K562 (cell line): Measurements from ENCODE around the gene TGFBR3L. TPM values are rescaled to one million over a fixed set of nuclear protein-coding genes. Genes with fewer than 3 reads are reported as not detected.
A peak's percentile ranks its signal among the peaks of the same experiment; 100 is the strongest.

ENCODE experiments used
- ATF1 ChIP-seq, 2 experiments: fragments of 450-650 bp in 1 of 2; IDR thresholded peaks; 2 replicates each; pipeline ENCODE4 v1.6.1; 2016; ENCODE audit warnings: missing compliant biosample characterization in 1 of 2, missing genetic modification characterization in 1 of 2
- ELF4 ChIP-seq: fragments of 450-650 bp; formaldehyde crosslinking; IDR thresholded peaks from 2 replicates; pipeline ENCODE4 v1.4.0; 2022; ENCODE audit warnings: missing genetic modification characterization
- FOXP1 ChIP-seq: sonication (generic); formaldehyde crosslinking; IDR thresholded peaks from 2 replicates; pipeline ENCODE4 v1.8.0; 2022; ENCODE audit warnings: mild to moderate bottlenecking, missing genetic modification reagents
- KDM2B ChIP-seq: fragments of 250-450 bp; sonication (Bioruptor Pico); IDR thresholded peaks from 2 replicates; pipeline ENCODE4 v1.8.0; 2021; ENCODE audit warnings: mild to moderate bottlenecking, moderate library complexity
- POLR2A ChIP-seq: fragments of 450-650 bp; conservative IDR thresholded peaks from 2 replicates; pipeline ENCODE4 v1.6.1; 2016
- POLR2AphosphoS2 ChIP-seq: IDR thresholded peaks from 2 replicates; pipeline ENCODE4 v1.6.1; 2012; ENCODE audit warnings: low read length, improper control_type of control experiment
- polyA plus RNA-seq, 8 experiments: library from polyadenylated mRNA; depleted of rRNA in 4 of 8; stranded (reverse) in 5 of 8; unstranded in 3 of 8; fragments of >200 nt; fragmentation: Nextera tagmentation in 2 of 8; fragmentation: Illumina TruSeq in 1 of 8; extraction: Ambion mirVana in 2 of 8; extraction: Trizol in 1 of 8; gene quantifications; 2 replicates each; pipeline versions ENCODE4 v1.2.1 to v1.2.3, GENCODE V29; 2011 to 2014; ENCODE audit warnings: inconsistent platforms in 1 of 8, missing spikeins in 1 of 8
- total RNA-seq, 7 experiments: library from RNA; depleted of rRNA in 6 of 7; stranded (reverse); fragments of >200 nt in 6 of 7; fragmentation: Illumina TruSeq in 2 of 7; extraction: Trizol in 2 of 7; gene quantifications; 2 replicates each; pipeline versions ENCODE4 v1.2.1 to v1.2.3, GENCODE V29; 2011 to 2021; ENCODE audit warnings: low replicate concordance in 1 of 7
- TF ChIP-seq, protein P1 (sequence below), 2 experiments: fragments of 150-350 bp in 1 of 2; IDR thresholded peaks; 2 replicates each; pipeline ENCODE4 v1.6.1; 2012 to 2016; ENCODE audit warnings: low read depth in 2 of 2, low read length in 2 of 2, mild to moderate bottlenecking in 1 of 2, moderate library complexity in 1 of 2
- TF ChIP-seq, protein P2 (sequence below): fragments of 250-450 bp; sonication (Bioruptor Pico); IDR thresholded peaks from 2 replicates; pipeline ENCODE4 v1.4.0; 2020; ENCODE audit warnings: mild to moderate bottlenecking
- TF ChIP-seq, protein P3 (sequence below): fragments of 450-650 bp; IDR thresholded peaks from 2 replicates; pipeline ENCODE4 v1.6.1; 2016
- TF ChIP-seq, protein P4 (sequence below): fragments of 450-650 bp; formaldehyde crosslinking; IDR thresholded peaks from 2 replicates; pipeline ENCODE4 v1.4.0; 2022; ENCODE audit warnings: missing genetic modification characterization
- TF ChIP-seq, protein P5 (sequence below), 2 experiments: IDR thresholded peaks in 1 of 2; conservative IDR thresholded peaks in 1 of 2; 2 replicates each; pipeline ENCODE4 v1.6.1; 2016; ENCODE audit warnings: low read depth in 2 of 2, mild to moderate bottlenecking in 1 of 2, missing compliant biosample characterization in 1 of 2, missing genetic modification characterization in 1 of 2, moderate library complexity in 1 of 2
- TF ChIP-seq, protein P6 (sequence below): conservative IDR thresholded peaks from 2 replicates; pipeline ENCODE4 v1.6.1; 2011; ENCODE audit warnings: low read depth, mild to moderate bottlenecking, low read length; ENCODE audit not compliant: control insufficient read depth

Gene TGFBR3L
- total and polyA plus RNA-seq, 9 of the 15 experiments (the other 6 are each of a cell fraction or from before 2014, with no cell fraction given) = not detected

DNA sequence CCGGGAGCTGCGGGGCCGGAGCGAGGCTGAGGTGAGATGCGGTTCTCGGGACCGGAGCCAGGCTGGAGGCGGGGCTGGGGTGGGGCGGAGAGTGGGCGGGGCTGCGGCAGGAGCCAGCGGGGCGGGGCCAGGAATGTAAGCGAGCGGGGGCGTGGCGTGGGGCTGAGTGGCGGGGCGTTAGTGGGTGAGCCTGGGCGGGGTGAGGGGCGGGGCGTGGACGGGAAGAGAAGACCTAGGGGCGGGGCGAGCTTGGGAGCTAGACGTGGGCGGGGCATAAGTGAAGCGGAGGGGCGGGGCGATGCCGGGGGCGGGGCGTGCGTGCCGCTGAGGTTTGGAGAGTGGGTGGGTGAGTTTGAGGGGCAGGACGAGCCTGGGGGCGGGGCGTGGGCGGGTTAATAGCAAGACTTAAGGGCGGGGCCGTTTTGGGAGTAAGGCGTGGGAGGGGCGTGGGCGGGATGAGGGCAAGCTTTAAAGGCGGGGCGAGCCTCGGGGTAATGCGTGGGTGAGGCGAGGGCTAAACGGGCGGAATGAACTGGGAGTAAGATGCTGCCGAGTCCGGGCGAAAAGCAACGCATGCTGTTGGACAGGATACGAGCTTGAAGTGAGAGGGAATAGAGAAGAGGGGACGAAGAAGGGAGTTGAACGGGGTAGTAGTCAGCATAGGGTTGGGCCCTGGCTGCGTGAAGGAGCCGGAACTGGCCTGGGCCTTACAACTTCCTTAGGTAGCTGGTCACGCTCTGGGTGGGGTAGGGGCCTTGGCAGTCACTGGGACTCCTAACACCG, 6.1 kb downstream of the TGFBR3L start (continued):
- TF ChIP-seq, protein P1, sequence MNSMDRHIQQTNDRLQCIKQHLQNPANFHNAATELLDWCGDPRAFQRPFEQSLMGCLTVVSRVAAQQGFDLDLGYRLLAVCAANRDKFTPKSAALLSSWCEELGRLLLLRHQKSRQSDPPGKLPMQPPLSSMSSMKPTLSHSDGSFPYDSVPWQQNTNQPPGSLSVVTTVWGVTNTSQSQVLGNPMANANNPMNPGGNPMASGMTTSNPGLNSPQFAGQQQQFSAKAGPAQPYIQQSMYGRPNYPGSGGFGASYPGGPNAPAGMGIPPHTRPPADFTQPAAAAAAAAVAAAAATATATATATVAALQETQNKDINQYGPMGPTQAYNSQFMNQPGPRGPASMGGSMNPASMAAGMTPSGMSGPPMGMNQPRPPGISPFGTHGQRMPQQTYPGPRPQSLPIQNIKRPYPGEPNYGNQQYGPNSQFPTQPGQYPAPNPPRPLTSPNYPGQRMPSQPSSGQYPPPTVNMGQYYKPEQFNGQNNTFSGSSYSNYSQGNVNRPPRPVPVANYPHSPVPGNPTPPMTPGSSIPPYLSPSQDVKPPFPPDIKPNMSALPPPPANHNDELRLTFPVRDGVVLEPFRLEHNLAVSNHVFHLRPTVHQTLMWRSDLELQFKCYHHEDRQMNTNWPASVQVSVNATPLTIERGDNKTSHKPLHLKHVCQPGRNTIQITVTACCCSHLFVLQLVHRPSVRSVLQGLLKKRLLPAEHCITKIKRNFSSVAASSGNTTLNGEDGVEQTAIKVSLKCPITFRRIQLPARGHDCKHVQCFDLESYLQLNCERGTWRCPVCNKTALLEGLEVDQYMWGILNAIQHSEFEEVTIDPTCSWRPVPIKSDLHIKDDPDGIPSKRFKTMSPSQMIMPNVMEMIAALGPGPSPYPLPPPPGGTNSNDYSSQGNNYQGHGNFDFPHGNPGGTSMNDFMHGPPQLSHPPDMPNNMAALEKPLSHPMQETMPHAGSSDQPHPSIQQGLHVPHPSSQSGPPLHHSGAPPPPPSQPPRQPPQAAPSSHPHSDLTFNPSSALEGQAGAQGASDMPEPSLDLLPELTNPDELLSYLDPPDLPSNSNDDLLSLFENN (IDR thresholded peaks at IDR 0.05; ENCODE audit: low read depth in 2 of 2, low read length in 2 of 2) = 0 out of 4 replicates have a peak, but pooled peaks of 1 of the 2 experiments have one; percentile 31
- TF ChIP-seq KDM2B (CRISPR knock-in tag) (peak; percentile 74; the same call in 1 of the 2 replicates), ATF1 (CRISPR knock-in tag; IDR thresholded peaks at IDR 0.05) (no peak), ATF1 (tag; IDR thresholded peaks at IDR 0.05) (peak; percentile 32; the same call in 1 of the 2 replicates), ELF4 (CRISPR knock-in tag) (peak; percentile 86), POLR2AphosphoS2 (peak; percentile 40; the same call in 1 of the 2 replicates), FOXP1 (CRISPR knock-in tag) (peak; percentile 84), POLR2A (peak; percentile 56; the same call in 1 of the 2 replicates)
- TF ChIP-seq, protein P2, sequence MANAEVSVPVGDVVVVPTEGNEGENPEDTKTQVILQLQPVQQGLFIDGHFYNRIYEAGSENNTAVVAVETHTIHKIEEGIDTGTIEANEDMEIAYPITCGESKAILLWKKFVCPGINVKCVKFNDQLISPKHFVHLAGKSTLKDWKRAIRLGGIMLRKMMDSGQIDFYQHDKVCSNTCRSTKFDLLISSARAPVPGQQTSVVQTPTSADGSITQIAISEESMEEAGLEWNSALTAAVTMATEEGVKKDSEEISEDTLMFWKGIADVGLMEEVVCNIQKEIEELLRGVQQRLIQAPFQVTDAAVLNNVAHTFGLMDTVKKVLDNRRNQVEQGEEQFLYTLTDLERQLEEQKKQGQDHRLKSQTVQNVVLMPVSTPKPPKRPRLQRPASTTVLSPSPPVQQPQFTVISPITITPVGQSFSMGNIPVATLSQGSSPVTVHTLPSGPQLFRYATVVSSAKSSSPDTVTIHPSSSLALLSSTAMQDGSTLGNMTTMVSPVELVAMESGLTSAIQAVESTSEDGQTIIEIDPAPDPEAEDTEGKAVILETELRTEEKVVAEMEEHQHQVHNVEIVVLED (CRISPR knock-in tag) = peak; percentile 17; the same call in 1 of the 2 replicates
- TF ChIP-seq, protein P3, sequence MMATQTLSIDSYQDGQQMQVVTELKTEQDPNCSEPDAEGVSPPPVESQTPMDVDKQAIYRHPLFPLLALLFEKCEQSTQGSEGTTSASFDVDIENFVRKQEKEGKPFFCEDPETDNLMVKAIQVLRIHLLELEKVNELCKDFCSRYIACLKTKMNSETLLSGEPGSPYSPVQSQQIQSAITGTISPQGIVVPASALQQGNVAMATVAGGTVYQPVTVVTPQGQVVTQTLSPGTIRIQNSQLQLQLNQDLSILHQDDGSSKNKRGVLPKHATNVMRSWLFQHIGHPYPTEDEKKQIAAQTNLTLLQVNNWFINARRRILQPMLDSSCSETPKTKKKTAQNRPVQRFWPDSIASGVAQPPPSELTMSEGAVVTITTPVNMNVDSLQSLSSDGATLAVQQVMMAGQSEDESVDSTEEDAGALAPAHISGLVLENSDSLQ = peak; percentile 81
- TF ChIP-seq, protein P4, sequence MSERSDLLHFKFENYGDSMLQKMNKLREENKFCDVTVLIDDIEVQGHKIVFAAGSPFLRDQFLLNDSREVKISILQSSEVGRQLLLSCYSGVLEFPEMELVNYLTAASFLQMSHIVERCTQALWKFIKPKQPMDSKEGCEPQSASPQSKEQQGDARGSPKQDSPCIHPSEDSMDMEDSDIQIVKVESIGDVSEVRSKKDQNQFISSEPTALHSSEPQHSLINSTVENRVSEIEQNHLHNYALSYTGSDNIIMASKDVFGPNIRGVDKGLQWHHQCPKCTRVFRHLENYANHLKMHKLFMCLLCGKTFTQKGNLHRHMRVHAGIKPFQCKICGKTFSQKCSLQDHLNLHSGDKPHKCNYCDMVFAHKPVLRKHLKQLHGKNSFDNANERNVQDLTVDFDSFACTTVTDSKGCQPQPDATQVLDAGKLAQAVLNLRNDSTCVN (CRISPR knock-in tag) = peak; percentile 91; the same call in 1 of the 2 replicates
- TF ChIP-seq, protein P5, sequence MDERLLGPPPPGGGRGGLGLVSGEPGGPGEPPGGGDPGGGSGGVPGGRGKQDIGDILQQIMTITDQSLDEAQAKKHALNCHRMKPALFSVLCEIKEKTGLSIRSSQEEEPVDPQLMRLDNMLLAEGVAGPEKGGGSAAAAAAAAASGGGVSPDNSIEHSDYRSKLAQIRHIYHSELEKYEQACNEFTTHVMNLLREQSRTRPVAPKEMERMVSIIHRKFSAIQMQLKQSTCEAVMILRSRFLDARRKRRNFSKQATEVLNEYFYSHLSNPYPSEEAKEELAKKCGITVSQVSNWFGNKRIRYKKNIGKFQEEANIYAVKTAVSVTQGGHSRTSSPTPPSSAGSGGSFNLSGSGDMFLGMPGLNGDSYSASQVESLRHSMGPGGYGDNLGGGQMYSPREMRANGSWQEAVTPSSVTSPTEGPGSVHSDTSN (CRISPR knock-in tag; IDR thresholded peaks at IDR 0.05; ENCODE audit: low read depth) = peak; percentile 18; the same call in 1 of the 2 replicates
- TF ChIP-seq, protein P5 (tag; conservative IDR thresholded peaks at IDR 0.05; ENCODE audit: low read depth) = no peak
- TF ChIP-seq, protein P6, sequence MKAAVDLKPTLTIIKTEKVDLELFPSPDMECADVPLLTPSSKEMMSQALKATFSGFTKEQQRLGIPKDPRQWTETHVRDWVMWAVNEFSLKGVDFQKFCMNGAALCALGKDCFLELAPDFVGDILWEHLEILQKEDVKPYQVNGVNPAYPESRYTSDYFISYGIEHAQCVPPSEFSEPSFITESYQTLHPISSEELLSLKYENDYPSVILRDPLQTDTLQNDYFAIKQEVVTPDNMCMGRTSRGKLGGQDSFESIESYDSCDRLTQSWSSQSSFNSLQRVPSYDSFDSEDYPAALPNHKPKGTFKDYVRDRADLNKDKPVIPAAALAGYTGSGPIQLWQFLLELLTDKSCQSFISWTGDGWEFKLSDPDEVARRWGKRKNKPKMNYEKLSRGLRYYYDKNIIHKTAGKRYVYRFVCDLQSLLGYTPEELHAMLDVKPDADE = no peak; the same call in 1 of the 2 replicates
